Stimulated activated memory B cell treated with anti-CD40 and anti-IgM and Interleukin-4, amounts not matched to agents 10 μg/mL and 1 μg/mL and 100 μg/mL, for 72 hours (primary cell): Measurements from ENCODE around the gene CPNE4.
"Not testable (repeated sequence)": the region's sequence is repeated elsewhere in the genome, so short reads cannot be mapped to it uniquely, and the experiment has no call there.

Experiments used
- ATAC-seq: fragments of 150-1000 bp; cut with Tn5 transposase; 2 replicates; pipeline ENCODE4 v1.10.0; 2021
- H3K27ac Mint-ChIP-seq: one replicate; pipeline ENCODE4 v1.8.0; 2022; ENCODE audit warnings: mild to moderate bottlenecking, mixed read lengths
- H3K27me3 Mint-ChIP-seq: one replicate; pipeline ENCODE4 v1.8.0; 2022; ENCODE audit warnings: mixed read lengths
- H3K36me3 Mint-ChIP-seq: one replicate; pipeline ENCODE4 v1.8.0; 2022; ENCODE audit warnings: mixed read lengths
- H3K4me1 Mint-ChIP-seq: one replicate; pipeline ENCODE4 v1.8.0; 2022; ENCODE audit warnings: mixed read lengths
- H3K4me3 Mint-ChIP-seq: one replicate; pipeline ENCODE4 v1.8.0; 2022; ENCODE audit warnings: mild to moderate bottlenecking, moderate library complexity, mixed read lengths
- H3K9me3 Mint-ChIP-seq: one replicate; pipeline ENCODE4 v1.8.0; 2022; ENCODE audit warnings: mixed read lengths

CPNE4 gene

DNA sequence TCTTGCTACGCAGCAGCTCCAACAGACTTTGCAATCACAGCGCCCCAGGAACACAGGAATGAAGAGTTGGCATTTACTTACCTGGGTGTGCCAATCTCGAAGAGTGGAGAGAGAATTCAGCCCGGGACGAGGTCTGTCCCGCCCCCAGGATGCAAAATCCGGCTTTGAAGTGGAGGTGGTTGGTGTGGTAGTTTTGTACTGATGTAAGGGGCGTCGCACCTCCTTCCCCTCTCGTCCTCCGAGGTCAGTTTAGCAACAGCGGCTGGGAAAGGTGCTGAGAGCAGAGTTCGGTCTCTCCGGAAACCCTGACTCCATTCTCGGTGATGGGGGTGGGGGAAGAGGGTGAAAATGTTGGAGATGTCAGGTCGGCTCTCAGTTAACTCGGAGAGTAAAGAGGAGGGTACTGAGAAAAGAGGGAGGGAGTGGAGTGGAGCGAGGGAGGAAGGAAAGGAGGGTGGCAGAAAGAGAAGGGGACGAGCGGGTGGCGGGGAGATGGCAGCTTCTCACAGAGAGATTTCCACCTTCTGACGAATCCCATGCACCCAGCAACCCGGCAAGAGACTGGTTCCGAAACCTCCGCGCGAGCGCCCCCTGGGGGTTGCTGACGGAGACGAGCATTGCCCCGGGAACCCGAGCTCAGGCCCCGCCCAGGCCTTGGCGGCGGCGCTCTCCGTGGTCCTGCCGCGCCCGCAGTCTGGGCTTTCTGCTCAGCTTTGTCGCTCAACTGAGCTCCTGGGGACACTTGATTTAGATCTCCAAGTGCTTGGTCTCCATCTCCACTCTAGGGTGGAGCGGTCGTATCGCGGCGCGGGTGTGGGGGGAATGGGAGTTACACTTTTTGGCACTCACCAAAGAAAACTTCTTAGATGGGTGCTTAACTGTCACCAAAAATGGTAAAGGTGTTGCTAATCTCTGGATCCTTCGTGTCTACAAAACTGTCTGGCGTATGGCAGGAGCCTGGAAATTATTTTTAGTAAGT, at the start of gene CPNE4:
Gene CPNE4 (minus strand): TSS at position 529 of the 979 bp plus-strand sequence.
- H3K4me1 Mint-ChIP-seq: peaks cover 15% of the 10 kb centered on the region
- peaks cover 54% of the 10 kb centered on the region for H3K27me3 Mint-ChIP-seq
- H3K27ac Mint-ChIP-seq: no peak within 1 kb of the TSS
- H3K4me3 Mint-ChIP-seq: peak within 1 kb of the TSS; percentile 36
- no peaks in the 10 kb centered on the region for H3K9me3 Mint-ChIP-seq
- peaks cover 6% of the 10 kb centered on the region for H3K36me3 Mint-ChIP-seq
- peak; percentile 64 for ATAC-seq

DNA sequence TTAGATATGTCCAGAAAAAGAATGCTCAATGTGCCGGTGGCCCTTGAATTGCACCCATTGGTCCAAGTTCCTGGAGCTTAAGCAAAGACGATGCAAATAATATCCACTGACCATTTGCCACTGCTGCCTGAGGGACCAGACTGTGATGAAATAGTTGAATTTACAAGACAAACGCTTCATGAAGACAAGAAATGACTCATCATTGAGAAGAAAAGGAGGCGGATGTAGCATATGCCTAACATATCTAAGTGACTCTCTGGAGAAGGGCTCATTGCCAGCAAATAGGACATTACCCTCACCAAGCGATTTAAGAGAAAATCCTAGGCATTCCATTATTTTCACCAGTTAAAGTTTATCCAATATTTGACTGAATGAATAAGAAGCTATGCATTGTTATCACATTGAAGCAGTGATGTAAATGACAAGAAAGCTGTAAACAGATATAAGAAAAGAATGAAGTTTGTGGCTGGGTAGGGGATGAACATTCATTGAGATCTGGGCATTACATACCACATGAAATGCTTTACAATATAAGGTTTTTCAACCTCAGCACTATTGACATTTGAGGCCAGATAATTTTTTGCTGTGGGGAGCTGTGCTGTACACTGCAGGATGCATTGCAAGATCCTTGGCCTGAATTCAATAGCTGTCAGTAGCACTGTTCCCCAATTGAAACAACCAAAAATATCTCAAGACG, 48.9 kb upstream of the CPNE4 start:
- no peaks in the 10 kb centered on the region for H3K4me1 Mint-ChIP-seq
- no peaks in the 10 kb centered on the region for H3K36me3 Mint-ChIP-seq
- H3K27me3 Mint-ChIP-seq: no peaks in the 10 kb centered on the region
- H3K27ac Mint-ChIP-seq: no peak overlapping the region
- peaks cover 2% of the 10 kb centered on the region for H3K9me3 Mint-ChIP-seq
- H3K4me3 Mint-ChIP-seq: no peak overlapping the region
- no peak for ATAC-seq

DNA sequence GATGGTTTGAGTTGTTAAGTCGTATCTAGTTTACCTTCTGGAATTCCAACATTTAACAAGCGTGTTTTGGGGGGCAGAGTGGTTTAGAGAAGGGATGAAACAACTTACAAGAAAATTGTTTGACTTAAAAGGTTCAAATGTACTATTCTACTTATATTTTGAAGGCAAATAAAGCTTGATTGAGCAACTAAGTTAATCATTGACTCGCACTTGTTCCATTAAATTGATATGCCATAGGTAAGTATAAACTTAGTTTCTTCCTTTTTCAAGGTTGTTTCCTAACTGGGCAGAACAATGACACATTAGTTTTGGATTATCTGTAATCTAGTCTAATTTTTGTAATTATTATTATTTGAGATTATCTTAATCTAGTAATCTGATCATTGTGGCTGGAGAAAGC, 48.3 kb upstream of the CPNE4 start:
- no peaks in the 10 kb centered on the region for H3K27me3 Mint-ChIP-seq
- H3K4me3 Mint-ChIP-seq: no peak overlapping the region
- H3K36me3 Mint-ChIP-seq: no peaks in the 10 kb centered on the region
- H3K9me3 Mint-ChIP-seq: peaks cover 2% of the 10 kb centered on the region
- H3K4me1 Mint-ChIP-seq: no peaks in the 10 kb centered on the region
- no peak overlapping the region for H3K27ac Mint-ChIP-seq
- ATAC-seq: no peak

DNA sequence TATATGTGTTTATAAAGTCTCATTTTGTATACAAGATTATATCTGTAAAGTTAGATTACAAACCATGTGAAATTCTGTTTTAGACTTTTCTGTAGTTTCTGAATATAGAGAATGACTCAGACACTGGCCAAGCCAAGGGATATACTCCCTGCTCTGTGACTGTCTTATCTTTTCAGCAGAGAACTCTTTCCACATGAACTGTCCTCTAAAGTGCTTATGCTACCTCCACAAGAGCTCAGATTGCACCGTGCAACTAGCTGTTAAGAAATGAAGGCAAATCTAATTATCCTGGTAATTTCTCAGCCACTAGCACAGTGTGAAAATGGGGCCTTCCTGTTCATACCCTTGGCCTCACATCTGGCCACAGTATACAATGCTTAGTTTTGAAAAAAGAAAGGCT, 44.3 kb upstream of the CPNE4 start:
- Mint-ChIP-seq H3K27me3 (no peaks in the 10 kb centered on the region), H3K36me3 (no peaks in the 10 kb centered on the region), H3K27ac (no peak overlapping the region), H3K9me3 (peaks cover 2% of the 10 kb centered on the region), H3K4me1 (no peaks in the 10 kb centered on the region), H3K4me3 (no peak overlapping the region)
- ATAC-seq: no peak

- Mint-ChIP-seq H3K36me3 (no peaks in the 10 kb centered on the region), H3K9me3 (no peaks in the 10 kb centered on the region), H3K4me3 (no peak overlapping the region), H3K27ac (no peak overlapping the region), H3K27me3 (no peaks in the 10 kb centered on the region), H3K4me1 (no peaks in the 10 kb centered on the region)
- ATAC-seq: no peak
Measured at GRCh38 chr3:132073771-132074170, 39.0 kb upstream of the CPNE4 start.

GRCh38 chr3:132071043-132071442, 36.2 kb upstream of the CPNE4 start:
- no peaks in the 10 kb centered on the region for H3K27me3 Mint-ChIP-seq
- no peaks in the 10 kb centered on the region for H3K36me3 Mint-ChIP-seq
- H3K4me1 Mint-ChIP-seq: no peaks in the 10 kb centered on the region
- no peak for ATAC-seq
- H3K4me3 Mint-ChIP-seq: no peak overlapping the region
- H3K9me3 Mint-ChIP-seq: no peaks in the 10 kb centered on the region
- H3K27ac Mint-ChIP-seq: no peak overlapping the region

- no peaks in the 10 kb centered on the region for H3K36me3 Mint-ChIP-seq
- no peaks in the 10 kb centered on the region for H3K4me1 Mint-ChIP-seq
- no peaks in the 10 kb centered on the region for H3K9me3 Mint-ChIP-seq
- H3K27ac Mint-ChIP-seq: no peak overlapping the region
- H3K27me3 Mint-ChIP-seq: no peaks in the 10 kb centered on the region
- H3K4me3 Mint-ChIP-seq: no peak overlapping the region
- ATAC-seq: no peak
Measured at GRCh38 chr3:132064114-132064513, 29.3 kb upstream of the CPNE4 start.

- no peak overlapping the region for H3K4me3 Mint-ChIP-seq
- peaks cover 3% of the 10 kb centered on the region for H3K9me3 Mint-ChIP-seq
- H3K36me3 Mint-ChIP-seq: no peaks in the 10 kb centered on the region
- no peaks in the 10 kb centered on the region for H3K27me3 Mint-ChIP-seq
- H3K27ac Mint-ChIP-seq: no peak overlapping the region
- no peaks in the 10 kb centered on the region for H3K4me1 Mint-ChIP-seq
- ATAC-seq: no peak
Measured at GRCh38 chr3:132062535-132062934, 27.7 kb upstream of the CPNE4 start.

DNA sequence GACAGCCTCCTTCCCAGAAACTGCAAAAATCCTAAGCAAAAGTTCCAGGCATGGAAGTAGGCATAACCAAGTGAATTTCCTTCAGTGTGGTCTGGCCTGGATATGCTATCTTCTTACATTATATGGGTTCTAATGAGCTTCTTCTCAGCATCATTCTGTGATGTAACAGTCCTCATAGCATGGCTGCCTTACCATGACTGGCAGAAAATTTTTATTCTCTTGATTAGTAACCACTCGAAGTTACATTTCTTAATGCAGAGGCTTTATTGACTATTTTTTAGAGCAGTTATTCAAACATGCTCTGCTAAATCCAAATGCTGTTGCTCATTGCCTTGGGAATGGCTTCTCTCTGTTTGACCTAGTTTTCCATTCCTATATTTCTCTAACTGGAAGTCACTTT, 21.1 kb upstream of the CPNE4 start:
- no peak overlapping the region for H3K4me3 Mint-ChIP-seq
- H3K27me3 Mint-ChIP-seq: no peaks in the 10 kb centered on the region
- peaks cover 6% of the 10 kb centered on the region for H3K9me3 Mint-ChIP-seq
- H3K4me1 Mint-ChIP-seq: no peaks in the 10 kb centered on the region
- H3K27ac Mint-ChIP-seq: no peak overlapping the region
- no peaks in the 10 kb centered on the region for H3K36me3 Mint-ChIP-seq
- no peak for ATAC-seq

DNA sequence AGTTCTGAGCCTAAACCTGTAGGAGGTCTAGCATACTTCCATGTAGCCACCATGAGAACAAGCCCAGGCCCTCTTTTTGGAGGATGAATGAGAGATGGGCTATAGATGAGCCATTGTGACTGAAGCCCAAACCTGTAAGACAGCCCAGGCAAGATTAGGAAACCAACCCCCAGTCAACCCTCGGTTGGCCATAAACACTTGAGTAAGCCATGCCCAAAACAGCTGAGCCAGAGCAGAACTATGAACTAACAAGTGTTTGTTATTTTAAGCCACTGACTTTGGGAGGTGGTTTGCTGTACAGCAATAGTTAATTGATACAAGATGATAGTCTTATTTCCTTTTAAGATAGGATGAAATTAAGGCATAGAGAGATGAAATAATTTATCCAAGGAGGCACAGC, 12.4 kb upstream of the CPNE4 start:
- Mint-ChIP-seq H3K9me3 (no peaks in the 10 kb centered on the region), H3K27ac (no peak overlapping the region), H3K36me3 (no peaks in the 10 kb centered on the region), H3K4me3 (no peak overlapping the region), H3K27me3 (no peaks in the 10 kb centered on the region), H3K4me1 (no peaks in the 10 kb centered on the region)
- no peak for ATAC-seq

DNA sequence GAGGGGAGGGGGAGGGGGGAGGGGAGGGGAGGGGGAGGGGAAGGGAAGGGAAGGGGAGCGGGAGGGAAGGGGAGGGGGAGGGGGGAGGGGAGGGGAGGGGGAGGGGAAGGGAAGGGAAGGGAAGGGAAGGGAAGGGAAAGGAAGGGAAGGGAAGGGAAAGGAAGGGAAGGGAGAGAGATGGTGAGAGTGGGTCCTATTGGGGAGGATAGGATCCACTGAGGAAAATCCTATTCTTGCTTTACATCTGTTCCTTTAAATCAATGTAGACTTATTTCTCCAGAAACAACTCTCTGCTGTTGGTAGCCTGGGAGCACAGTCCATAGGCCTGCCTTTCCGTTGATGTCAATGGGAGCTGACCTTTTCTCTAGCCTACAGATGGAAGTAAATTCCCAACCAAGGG, 10.1 kb upstream of the CPNE4 start:
- not testable (repeated sequence) for H3K9me3 Mint-ChIP-seq, ATAC-seq, H3K27me3 Mint-ChIP-seq, H3K36me3 Mint-ChIP-seq, H3K27ac Mint-ChIP-seq, H3K4me3 Mint-ChIP-seq, H3K4me1 Mint-ChIP-seq

DNA sequence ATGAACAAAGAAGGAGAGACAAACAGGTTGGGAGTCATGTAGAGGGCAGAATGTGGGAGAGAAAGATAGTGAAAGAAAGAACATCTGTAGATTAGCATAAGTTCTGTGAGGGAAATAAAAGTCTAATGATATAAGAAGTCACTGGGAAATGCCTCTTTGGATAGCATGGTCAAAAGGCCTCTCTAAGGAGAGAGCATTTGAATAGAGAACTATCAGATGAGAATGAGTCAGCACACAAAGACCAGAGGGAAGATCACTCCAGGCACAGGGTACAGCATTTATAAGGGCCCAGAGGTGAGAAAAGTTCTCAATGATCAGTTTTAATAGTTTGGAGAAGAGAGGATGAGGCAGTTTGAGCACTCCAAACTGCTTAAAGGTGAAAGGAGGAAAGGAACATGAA, 7.9 kb upstream of the CPNE4 start:
- no peak for ATAC-seq

GRCh38 chr3:132038198-132038825, 3.5 kb upstream of the CPNE4 start:
- no peak for ATAC-seq
- Mint-ChIP-seq H3K27ac (no peak overlapping the region), H3K9me3 (no peaks in the 10 kb centered on the region), H3K27me3 (peaks cover 53% of the 10 kb centered on the region), H3K36me3 (peaks cover 6% of the 10 kb centered on the region), H3K4me1 (peaks cover 15% of the 10 kb centered on the region), H3K4me3 (no peak overlapping the region)

More for the DNA sequence above, 7.9 kb upstream of the CPNE4 start:
- H3K27ac Mint-ChIP-seq: no peak overlapping the region
- peaks cover 11% of the 10 kb centered on the region for H3K27me3 Mint-ChIP-seq
- H3K4me1 Mint-ChIP-seq: no peaks in the 10 kb centered on the region
- H3K4me3 Mint-ChIP-seq: no peak overlapping the region
- H3K36me3 Mint-ChIP-seq: no peaks in the 10 kb centered on the region
- no peaks in the 10 kb centered on the region for H3K9me3 Mint-ChIP-seq

- Mint-ChIP-seq H3K36me3 (peaks cover 6% of the 10 kb centered on the region), H3K27me3 (peaks cover 61% of the 10 kb centered on the region), H3K4me3 (no peak overlapping the region), H3K27ac (no peak overlapping the region), H3K9me3 (no peaks in the 10 kb centered on the region), H3K4me1 (peaks cover 15% of the 10 kb centered on the region)
- no peak for ATAC-seq
Measured at GRCh38 chr3:132037581-132037980, 2.8 kb upstream of the CPNE4 start.

GRCh38 chr3:132037056-132037455, 2.2 kb upstream of the CPNE4 start:
- H3K9me3 Mint-ChIP-seq: no peaks in the 10 kb centered on the region
- peaks cover 15% of the 10 kb centered on the region for H3K4me1 Mint-ChIP-seq
- peaks cover 6% of the 10 kb centered on the region for H3K36me3 Mint-ChIP-seq
- H3K27me3 Mint-ChIP-seq: peaks cover 63% of the 10 kb centered on the region
- H3K4me3 Mint-ChIP-seq: no peak overlapping the region
- H3K27ac Mint-ChIP-seq: no peak overlapping the region
- no peak for ATAC-seq
